Measurements from ENCODE around the gene CDC25C.

GRCh38 chr5:138370537-138370936 lies 38.9 kb upstream of the CDC25C start:
- no peak for TF ChIP-seq USF2 (CRISPR knock-in tag; IDR thresholded peaks at IDR 0.05)
- TF ChIP-seq OVOL2 (CRISPR knock-in tag; IDR thresholded peaks at IDR 0.05; ENCODE audit: borderline replicate concordance), result no peak

Data from WTC11 (cell line).